Lower leg skin (tissue), 4 donors: Measurements from ENCODE around the gene GNG8. TPM values are rescaled to one million over a fixed set of nuclear protein-coding genes. Genes with fewer than 3 reads are reported as not detected.

Source experiments
- DNase-seq, 2 donors: peaks; one replicate each; pipeline ENCODE4 v3.0.0-alpha.2; 2019; ENCODE audit warnings: low spot score in 2 of 2
- H3K4me3 ChIP-seq: fragments of 200-600 bp; sonication (generic); 2 replicates; pipeline ENCODE4 v1.5.1; 2017; ENCODE audit warnings: mild to moderate bottlenecking, low read depth; ENCODE audit not compliant: poor library complexity, severe bottlenecking
- CTCF ChIP-seq, 3 donors: fragments of 450-650 bp; IDR thresholded peaks; one replicate each; pipeline ENCODE4 v1.5.1; 2016; ENCODE audit warnings: antibody characterized with exemption in 3 of 3, mild to moderate bottlenecking in 3 of 3, moderate library complexity in 2 of 3
- POLR2A ChIP-seq, 2 donors: fragments of 450-650 bp; IDR thresholded peaks; one replicate each; pipeline ENCODE4 v1.6.1; 2016 to 2017; ENCODE audit warnings: antibody characterized with exemption in 2 of 2, mild to moderate bottlenecking in 1 of 2, moderate library complexity in 1 of 2
- WGBS, 2 donors: methylation state at CpG; one replicate each; pipeline ENCODE4 v1.1.5; 2018; 5-methylcytosine and 5-hydroxymethylcytosine counted together
- intact Hi-C: fragments of 100-400 bp; cut with DNase I; formaldehyde crosslinking; loops from one replicate; pipeline ENCODE4 v1.15.0; 2023; ENCODE audit warnings: low total_unique reads
- total RNA-seq, 4 donors: library from RNA; depleted of rRNA; stranded (reverse); fragments of >200 nt; gene quantifications; one replicate each; pipeline ENCODE4 v1.1.0, GENCODE V29; 2016

GNG8 gene
- total RNA-seq, 4 donors from 2014 or later = not detected

DNA sequence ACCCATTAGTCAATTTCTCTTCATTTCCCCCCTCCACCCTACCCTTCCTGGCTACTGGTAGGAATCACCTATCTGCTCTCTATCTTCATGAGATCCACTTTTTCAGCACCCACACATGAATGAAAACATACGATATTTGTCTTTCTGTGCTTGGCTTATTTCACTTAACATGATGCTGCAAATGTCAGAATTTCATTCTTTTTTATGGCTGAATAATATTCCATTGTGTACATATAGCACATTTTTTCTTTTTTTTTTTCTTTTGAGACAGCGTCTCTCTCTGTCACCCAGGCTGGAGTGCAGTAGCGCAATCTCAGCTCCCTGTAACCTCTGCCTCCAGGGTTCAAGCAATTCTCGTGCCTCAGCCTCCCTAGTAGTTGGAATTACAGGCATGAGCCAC, 44.7 kb downstream of the GNG8 start:
- WGBS, 2 donors = 95 to 98% methylated on average over 4 of the region's 4 CpGs
- intact Hi-C loops = no loop called here
- DNase-seq = peak in 1 of 2 donors; percentile 2

DNA sequence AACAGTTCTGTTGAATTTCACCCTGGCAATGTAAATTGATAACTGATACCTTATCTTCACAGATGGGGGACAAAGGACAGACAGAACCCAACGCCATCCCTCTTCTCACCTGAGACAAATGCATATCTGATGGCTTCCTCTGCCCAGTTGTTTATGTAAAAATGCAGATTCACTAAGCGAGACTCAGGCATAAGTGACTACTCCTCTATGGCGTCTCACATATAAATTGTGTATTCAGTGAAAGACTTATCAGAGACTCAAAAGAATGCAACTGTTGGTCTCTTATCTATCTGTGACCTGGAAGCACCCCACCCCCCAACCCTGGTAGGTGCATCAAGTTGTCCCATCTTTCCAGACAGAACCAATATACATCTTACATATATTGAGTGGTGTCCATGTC, 48.1 kb downstream of the GNG8 start:
- 90 to 91% methylated on average over 3 of the region's 3 CpGs for WGBS, 2 donors
- TF ChIP-seq POLR2A (IDR thresholded peaks at IDR 0.05) = no peak
- TF ChIP-seq CTCF (IDR thresholded peaks at IDR 0.05) = no peak
- H3K4me3 ChIP-seq = no peak overlapping the region
- peak in 1 of 2 donors; percentile 6 for DNase-seq
- intact Hi-C loops = no loop called here

More for the DNA sequence above, 44.7 kb downstream of the GNG8 start:
- H3K4me3 ChIP-seq = no peak overlapping the region
- no peak for TF ChIP-seq POLR2A (IDR thresholded peaks at IDR 0.05)
- TF ChIP-seq CTCF (IDR thresholded peaks at IDR 0.05) = no peak

DNA sequence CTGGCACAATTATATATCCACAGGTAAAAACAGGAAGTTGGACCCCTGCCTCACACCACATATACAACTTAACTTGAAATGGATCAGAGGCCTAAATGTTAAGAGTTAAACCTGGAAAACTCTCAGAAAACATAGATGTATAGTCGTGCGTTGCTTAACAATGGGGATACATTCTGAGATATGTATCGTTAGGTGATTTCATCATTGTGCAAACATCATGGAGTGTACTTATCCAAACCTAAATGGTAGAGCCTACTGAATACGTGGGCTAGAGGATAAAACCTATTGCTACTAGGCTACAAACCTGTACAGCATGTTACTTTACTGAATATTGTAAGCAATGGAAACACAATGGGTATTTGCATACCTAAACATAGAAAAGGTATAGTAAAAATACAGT, 49.7 kb downstream of the GNG8 start:
- no peak for DNase-seq
- 68 to 92% methylated on average over 4 of the region's 4 CpGs for WGBS, 2 donors
- TF ChIP-seq POLR2A (IDR thresholded peaks at IDR 0.05) (no peak), CTCF (IDR thresholded peaks at IDR 0.05) (no peak)
- no peak overlapping the region for H3K4me3 ChIP-seq
- intact Hi-C loops = no loop called here

DNA sequence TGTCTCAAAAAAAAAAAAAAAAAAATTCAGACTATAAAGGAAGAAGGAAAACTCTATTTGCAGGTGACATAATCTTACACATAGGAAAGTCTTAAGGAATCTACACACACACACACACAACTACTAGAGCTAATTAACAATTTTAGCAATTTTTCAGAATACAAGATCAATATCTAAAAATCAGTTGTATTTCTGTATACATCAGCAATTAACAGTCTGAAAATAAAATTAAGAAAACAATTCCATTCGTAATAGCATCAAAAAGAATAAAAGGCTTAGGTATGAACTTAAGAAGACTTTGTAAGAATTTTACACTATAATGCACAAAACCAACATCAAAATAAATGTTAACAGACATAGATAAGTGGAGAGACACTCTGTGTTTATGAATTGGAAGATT, 50.5 kb downstream of the GNG8 start:
- intact Hi-C loops = no loop called here
- TF ChIP-seq CTCF (IDR thresholded peaks at IDR 0.05) = no peak
- TF ChIP-seq POLR2A (IDR thresholded peaks at IDR 0.05) = no peak

More for the DNA sequence above, 50.5 kb downstream of the GNG8 start:
- DNase-seq = no peak
- no peak overlapping the region for H3K4me3 ChIP-seq
- WGBS, 2 donors = 86 to 90% methylated on average over 1 of the region's 1 CpG

Other genes with a start within 250 kb of the GNG8 start
- gene CCDC8, start 222.6 kb downstream of the GNG8 start, total RNA-seq = 10 to 100 TPM in 1 of 4 donors, 1 to 10 TPM in 3; 1.1 to 11.5 (median 4.2) TPM
- not detected for gene PNMA8C, start 207.3 kb downstream of the GNG8 start, total RNA-seq
- 1 to 10 TPM in 3 of 4 donors, under 1 TPM in 1; 0.30 to 4.0 (median 2.7) TPM for gene PNMA8A, start 164.6 kb downstream of the GNG8 start, total RNA-seq
- gene PNMA8B, start 140.3 kb downstream of the GNG8 start, total RNA-seq = 1 to 10 TPM; 2.0 to 5.8 (median 2.8) TPM
- 10 to 100 TPM; 54.6 to 72.8 (median 63.1) TPM for gene CALM3, start 34.9 kb downstream of the GNG8 start, total RNA-seq
- gene PTGIR, start 11.1 kb downstream of the GNG8 start, total RNA-seq = 1 to 10 TPM in 2 of 4 donors, under 1 TPM in 2; 0.51 to 3.6 (median 2.1) TPM
- 1 to 10 TPM; 1.3 to 4.1 (median 2.6) TPM for gene DACT3, start 25.0 kb upstream of the GNG8 start, total RNA-seq
- 100 to 1,000 TPM in 1 of 4 donors, 10 to 100 TPM in 3; 52.6 to 120 (median 66.7) TPM for gene PRKD2, start 80.9 kb upstream of the GNG8 start, total RNA-seq
- 10 to 100 TPM in 3 of 4 donors, 1 to 10 TPM in 1; 9.4 to 16.1 (median 12.8) TPM for gene FKRP, start 109.9 kb upstream of the GNG8 start, total RNA-seq
- gene STRN4, start 110.2 kb upstream of the GNG8 start, total RNA-seq = 10 to 100 TPM; 81.5 to 97.6 (median 93.5) TPM
- 100 to 1,000 TPM in 3 of 4 donors, 10 to 100 TPM in 1; 59.3 to 181 (median 137) TPM for gene SLC1A5, start 152.4 kb upstream of the GNG8 start, total RNA-seq
- gene AP2S1, start 214.6 kb upstream of the GNG8 start, total RNA-seq = 100 to 1,000 TPM in 3 of 4 donors, 10 to 100 TPM in 1; 88.9 to 132 (median 114) TPM
- gene ARHGAP35, start 224.8 kb upstream of the GNG8 start, total RNA-seq = 10 to 100 TPM; 19.4 to 43.6 (median 40.1) TPM